ENCODE results near the gene PSMB7.
"Not testable (repeated sequence)": the region's sequence is repeated elsewhere in the genome, so short reads cannot be mapped to it uniquely, and the experiment has no call there.

Gene PSMB7

DNA sequence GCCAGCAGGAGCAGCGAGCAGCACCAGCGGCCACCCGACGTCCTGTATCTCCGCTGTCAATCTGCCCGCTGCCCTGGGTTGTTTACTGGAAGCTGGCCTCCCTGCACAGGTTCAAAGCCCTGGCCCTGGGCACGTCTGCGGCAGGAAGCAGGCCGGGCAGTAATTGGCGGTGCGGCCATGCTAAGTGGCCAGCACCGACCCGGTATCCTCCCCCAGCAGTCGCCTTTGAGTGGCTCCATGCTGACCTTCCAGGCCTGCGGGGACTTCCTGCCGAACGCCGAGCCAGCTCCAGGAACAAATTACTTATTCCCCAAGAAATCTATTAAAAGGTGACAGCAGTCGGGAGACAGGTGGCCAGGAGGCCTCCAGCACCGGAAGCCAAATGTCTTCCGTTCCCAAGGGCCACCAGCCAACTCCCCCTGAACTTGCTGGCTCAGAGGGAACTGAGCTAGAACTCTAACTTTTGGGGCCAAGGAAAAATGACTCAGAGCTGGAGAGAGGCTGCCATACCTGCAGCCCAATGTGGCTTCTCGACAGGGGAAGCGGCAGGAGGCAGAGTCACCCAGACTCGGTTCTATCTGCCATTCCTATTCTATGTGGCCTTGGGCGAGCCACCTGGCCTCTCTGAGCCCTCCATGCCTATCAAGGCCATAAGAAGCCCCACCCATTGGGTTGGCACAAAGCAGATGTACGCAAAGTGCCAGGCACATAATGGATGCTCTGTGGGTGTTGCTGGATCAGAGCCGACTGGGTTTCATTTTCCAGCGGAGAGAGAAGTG lies 13.7 kb upstream of the PSMB7 start:
- no peak for ATAC-seq
- Mint-ChIP-seq H3K36me3 (no peaks in the 10 kb centered on the region), H3K27ac (no peak overlapping the region), H3K4me3 (no peak overlapping the region), H3K4me1 (no peaks in the 10 kb centered on the region), H3K9me3 (no peaks in the 10 kb centered on the region)
- no peak for DNase-seq (ENCODE audit: low spot score in 2 of 2)

DNA sequence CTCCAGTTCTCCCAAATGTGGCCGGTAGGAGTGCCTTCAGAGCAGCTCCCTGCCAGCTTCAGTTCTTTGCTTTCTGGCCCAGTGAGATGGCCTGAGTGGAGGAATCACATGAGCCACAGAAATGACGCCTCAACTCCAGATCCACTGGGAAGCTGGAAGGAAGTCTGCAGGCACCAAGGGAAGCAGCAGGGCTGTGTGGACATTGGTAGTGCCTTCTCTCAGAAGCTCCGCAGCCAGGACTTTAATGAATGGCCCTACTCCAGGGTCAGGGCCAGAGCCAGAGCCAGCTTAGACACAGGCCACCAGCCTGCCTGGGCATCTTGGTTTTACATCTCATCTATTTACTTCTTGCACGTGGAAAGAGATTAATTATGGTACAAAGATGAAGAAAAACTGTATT lies 12.0 kb upstream of the PSMB7 start:
- H3K27ac Mint-ChIP-seq = no peak overlapping the region

DNA sequence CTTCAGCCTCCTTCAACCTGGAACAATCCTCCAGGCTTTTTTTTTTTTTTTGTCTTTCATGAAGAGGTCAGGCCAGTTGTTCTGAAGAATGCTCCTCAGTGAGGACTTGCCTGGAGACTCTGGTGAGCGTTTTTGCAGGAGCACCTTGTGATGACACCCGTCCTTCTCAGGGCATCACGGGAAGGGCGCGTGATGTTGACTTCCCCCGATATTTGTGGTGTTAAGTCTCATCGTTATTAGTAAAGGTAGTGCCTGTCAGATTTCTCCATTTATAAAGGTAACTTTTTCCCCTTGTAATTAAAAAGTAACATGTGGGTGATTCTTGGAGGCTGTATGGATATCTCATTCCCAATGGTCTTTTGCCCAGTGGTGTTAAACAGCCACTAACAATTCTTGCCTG lies 11.1 kb upstream of the PSMB7 start:
- H3K36me3 Mint-ChIP-seq = no peaks in the 10 kb centered on the region
- H3K4me1 Mint-ChIP-seq = no peaks in the 10 kb centered on the region
- no peak overlapping the region for H3K4me3 Mint-ChIP-seq

More for the DNA sequence above, 12.0 kb upstream of the PSMB7 start:
- H3K9me3 Mint-ChIP-seq = no peaks in the 10 kb centered on the region
- no peak overlapping the region for H3K4me3 Mint-ChIP-seq
- ATAC-seq = no peak
- H3K36me3 Mint-ChIP-seq = no peaks in the 10 kb centered on the region
- no peaks in the 10 kb centered on the region for H3K4me1 Mint-ChIP-seq
- no peak for DNase-seq (ENCODE audit: low spot score in 2 of 2)

DNA sequence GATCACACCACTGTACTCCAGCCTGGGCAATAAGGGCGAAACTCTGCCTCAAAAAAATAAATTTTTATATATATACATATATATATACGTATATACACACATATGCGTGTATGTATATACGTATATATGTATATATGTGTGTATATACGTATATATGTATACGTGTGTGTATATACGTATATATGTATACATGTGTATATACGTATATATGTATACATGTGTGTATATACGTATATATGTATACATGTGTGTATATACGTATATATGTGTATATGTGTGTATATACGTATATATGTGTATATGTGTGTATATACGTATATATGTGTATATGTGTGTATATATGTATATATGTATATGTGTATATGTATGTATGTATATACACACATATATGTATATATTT lies 10.5 kb upstream of the PSMB7 start:
- not testable (repeated sequence) for H3K27ac Mint-ChIP-seq; H3K9me3 Mint-ChIP-seq; H3K36me3 Mint-ChIP-seq; H3K4me3 Mint-ChIP-seq; ATAC-seq; H3K4me1 Mint-ChIP-seq; DNase-seq (ENCODE audit: low spot score in 2 of 2)

More for the DNA sequence above, 11.1 kb upstream of the PSMB7 start:
- Mint-ChIP-seq H3K9me3 (no peaks in the 10 kb centered on the region), H3K27ac (no peak overlapping the region)
- ATAC-seq = no peak
- DNase-seq (ENCODE audit: low spot score in 2 of 2) = no peak

DNA sequence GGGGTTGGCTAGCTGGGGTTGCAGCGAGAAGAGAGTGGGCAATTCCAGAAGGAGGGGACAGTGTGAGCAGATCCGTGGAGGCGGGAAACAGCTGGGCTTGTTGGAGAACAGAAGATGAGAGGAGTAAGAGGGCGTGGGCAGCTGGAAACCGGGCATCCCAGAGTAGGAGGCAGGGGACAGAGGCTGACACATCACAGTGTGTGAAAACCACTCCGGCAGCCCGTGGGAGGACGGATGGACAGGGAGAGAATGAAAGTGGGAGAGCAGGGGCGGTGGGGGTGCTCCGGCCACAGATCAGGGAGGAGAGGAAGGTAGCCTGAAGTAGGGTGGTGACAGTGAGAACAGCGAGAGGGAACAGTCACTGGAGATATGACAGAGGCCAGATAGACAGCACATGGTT lies 8.3 kb upstream of the PSMB7 start:
- H3K4me1 Mint-ChIP-seq = peaks cover 9% of the 10 kb centered on the region
- no peak overlapping the region for H3K27ac Mint-ChIP-seq
- DNase-seq (ENCODE audit: low spot score in 2 of 2) (no peak), ATAC-seq (no peak)
- no peaks in the 10 kb centered on the region for H3K36me3 Mint-ChIP-seq
- H3K9me3 Mint-ChIP-seq = no peaks in the 10 kb centered on the region
- no peak overlapping the region for H3K4me3 Mint-ChIP-seq

DNA sequence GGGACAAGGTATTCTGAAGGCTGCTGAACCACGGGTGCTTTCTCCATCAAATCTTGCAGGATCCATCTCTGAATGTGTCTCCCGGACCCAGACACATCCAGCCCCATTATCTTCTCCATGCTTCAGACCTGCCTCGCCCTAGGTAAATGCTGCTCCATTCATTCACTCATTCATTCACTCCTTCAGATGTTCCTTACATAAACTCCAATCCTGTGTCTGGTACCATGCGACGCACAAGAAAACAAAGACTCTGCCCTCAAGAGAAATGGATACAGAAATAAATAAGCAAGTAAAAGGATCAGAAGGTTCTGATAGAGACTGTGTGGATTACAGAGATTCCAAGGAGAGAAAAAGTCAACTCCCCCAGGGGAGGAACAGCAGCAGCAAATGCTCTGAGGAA lies 7.9 kb upstream of the PSMB7 start:
- Mint-ChIP-seq H3K4me3 (no peak overlapping the region), H3K27ac (no peak overlapping the region), H3K4me1 (peaks cover 10% of the 10 kb centered on the region), H3K36me3 (no peaks in the 10 kb centered on the region), H3K9me3 (no peaks in the 10 kb centered on the region)
- ATAC-seq (no peak), DNase-seq (ENCODE audit: low spot score in 2 of 2) (no peak)

DNA sequence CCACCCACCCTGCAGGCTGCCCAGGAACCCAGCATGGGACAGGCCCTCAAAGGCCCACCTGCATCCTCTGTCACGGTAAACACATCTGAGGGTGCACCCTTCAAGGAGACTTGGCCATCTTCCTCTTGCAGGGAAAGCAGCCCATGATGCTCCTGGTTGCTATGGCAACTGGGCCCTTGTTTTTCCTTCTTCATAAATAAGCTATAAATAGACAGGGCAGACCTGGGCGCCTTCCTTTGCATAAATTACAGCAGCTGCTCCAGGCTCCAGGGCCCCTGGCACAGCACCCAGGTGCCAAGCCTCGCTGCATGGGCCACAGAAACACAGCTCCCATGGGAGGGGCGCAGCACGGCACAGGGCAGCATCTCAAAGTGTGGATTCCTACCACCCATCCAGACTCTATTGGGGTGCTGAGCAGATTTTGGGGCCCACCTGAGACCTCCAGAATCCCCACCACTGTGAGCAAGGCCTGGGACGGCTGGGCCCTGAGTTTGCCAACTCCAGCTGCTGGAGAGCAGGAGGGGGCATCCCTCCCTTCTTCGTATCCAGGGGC lies 5.8 kb upstream of the PSMB7 start:
- peaks cover 10% of the 10 kb centered on the region for H3K4me1 Mint-ChIP-seq
- H3K36me3 Mint-ChIP-seq = no peaks in the 10 kb centered on the region
- no peaks in the 10 kb centered on the region for H3K9me3 Mint-ChIP-seq
- H3K27ac Mint-ChIP-seq = no peak overlapping the region
- no peak overlapping the region for H3K4me3 Mint-ChIP-seq
- DNase-seq (ENCODE audit: low spot score in 2 of 2) (no peak), ATAC-seq (no peak)

DNA sequence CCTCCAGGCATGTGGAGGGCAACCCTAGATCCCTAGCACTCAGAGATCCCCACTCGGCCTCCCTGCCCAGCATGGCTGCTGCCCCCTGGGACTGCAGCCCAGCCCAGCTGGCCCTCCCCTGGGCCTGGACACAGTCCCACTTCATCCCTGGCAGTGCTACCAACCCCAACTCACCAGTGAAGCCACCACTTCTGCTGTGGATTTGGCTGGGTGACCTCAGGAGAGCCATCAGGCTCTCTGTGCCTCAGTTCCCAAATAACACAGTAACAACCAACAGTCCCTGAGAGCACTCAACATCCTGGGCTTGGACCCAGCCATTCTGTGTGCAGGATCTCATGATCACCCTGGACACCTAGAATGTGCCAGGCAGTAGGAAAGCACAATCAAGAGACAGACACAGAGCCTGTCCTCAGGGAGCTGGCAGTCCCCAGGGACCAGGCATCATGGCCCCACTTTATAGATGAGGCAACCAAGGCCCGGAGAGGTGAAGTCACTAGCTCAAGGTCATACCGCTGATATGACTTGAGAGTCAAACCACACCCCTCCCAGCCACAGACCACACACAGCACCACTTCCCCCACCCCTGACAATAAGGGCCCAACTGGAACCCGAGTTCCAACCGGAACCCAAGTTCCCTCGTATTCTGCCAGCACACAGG lies 4.7 kb upstream of the PSMB7 start:
- ATAC-seq (no peak), DNase-seq (ENCODE audit: low spot score in 2 of 2) (peak in 1 of 2 donors; percentile 54)
- Mint-ChIP-seq H3K4me1 (peaks cover 18% of the 10 kb centered on the region), H3K27ac (no peak overlapping the region), H3K36me3 (peaks cover 6% of the 10 kb centered on the region), H3K4me3 (no peak overlapping the region), H3K9me3 (no peaks in the 10 kb centered on the region)

DNA sequence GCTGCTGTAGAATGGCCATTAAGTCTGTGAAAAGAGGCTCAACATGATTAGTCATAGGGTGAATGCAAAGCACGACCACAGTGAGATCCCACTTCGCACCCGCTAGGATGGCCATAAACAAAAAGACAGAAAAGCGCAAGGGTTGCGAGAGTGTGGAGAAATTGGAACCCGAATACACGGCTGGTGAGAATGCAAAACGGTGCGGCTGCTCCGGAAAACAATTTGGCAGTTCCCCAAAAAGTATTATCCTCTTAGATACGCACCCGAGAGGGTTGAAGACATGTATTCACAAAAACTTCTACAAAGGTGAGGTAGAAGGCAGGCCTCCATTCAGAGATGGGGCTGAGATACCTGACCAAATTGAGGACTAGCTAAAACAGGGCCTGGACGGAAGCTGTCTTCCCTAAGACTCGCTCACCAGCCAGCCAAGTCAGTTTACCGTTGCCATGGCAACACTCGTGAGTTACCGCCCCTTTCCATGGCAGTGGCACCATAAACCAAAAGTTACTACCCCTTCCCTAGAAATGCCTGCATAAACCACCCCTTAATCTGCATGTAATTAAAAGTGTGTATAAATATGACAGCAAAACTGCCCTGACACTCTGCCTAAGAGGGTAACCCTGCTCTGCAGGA lies 726 bp upstream of the PSMB7 start:
- peak overlapping the region; percentile 98 for H3K27ac Mint-ChIP-seq
- peaks cover 43% of the 10 kb centered on the region for H3K4me1 Mint-ChIP-seq
- DNase-seq (ENCODE audit: low spot score in 2 of 2) (no peak), ATAC-seq (no peak)
- no peaks in the 10 kb centered on the region for H3K9me3 Mint-ChIP-seq
- peak overlapping the region; percentile 95 for H3K4me3 Mint-ChIP-seq
- peaks cover 46% of the 10 kb centered on the region for H3K36me3 Mint-ChIP-seq

DNA sequence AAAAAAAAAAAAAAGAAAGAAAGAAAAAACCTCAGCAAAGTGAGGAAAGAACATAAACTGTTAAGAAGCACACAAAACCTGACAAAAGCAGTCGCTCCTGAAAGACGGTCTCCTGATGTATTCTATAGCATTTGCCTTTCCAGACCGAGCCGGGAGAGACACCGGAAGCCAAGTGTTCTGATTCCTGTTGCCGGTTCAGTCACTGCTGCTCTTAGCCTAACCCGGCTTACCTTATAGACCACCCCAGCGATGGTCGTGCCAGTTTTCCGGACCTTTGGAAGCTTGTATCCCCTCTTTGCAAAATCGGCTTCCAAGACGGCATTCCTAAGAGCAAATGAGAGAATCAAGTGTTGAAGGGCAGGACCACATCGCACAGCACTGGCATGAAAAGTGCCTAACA lies 630 bp downstream of the PSMB7 start:
- Mint-ChIP-seq H3K36me3 (peaks cover 60% of the 10 kb centered on the region), H3K4me1 (peaks cover 38% of the 10 kb centered on the region)

DNA sequence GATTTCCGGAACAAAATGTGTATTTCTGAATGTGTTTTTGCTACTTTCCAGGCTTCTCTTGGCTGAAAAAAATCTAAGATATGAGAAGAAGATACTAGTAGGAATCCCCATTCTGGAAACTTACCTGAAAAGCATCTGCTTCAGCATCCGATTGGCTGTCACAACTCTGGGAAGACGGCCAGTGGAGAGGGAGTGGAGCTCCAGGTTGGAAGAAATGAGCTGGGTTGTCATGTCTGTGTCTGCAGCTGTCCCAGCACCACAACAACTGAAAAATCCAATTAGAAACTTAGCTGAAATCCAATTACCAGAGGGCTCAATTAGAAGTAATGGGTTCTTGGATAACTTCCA lies 3.0 kb downstream of the PSMB7 start:
- Mint-ChIP-seq H3K27ac (no peak overlapping the region), H3K4me3 (no peak overlapping the region), H3K36me3 (peaks cover 84% of the 10 kb centered on the region), H3K4me1 (peaks cover 33% of the 10 kb centered on the region), H3K9me3 (no peaks in the 10 kb centered on the region)
- DNase-seq (ENCODE audit: low spot score in 2 of 2) = no peak
- ATAC-seq = no peak

More for the DNA sequence above, 630 bp downstream of the PSMB7 start:
- Mint-ChIP-seq H3K27ac (peak overlapping the region; percentile 98), H3K9me3 (no peaks in the 10 kb centered on the region), H3K4me3 (peak overlapping the region; percentile 95)
- no peak for ATAC-seq
- DNase-seq (ENCODE audit: low spot score in 2 of 2) = no peak

DNA sequence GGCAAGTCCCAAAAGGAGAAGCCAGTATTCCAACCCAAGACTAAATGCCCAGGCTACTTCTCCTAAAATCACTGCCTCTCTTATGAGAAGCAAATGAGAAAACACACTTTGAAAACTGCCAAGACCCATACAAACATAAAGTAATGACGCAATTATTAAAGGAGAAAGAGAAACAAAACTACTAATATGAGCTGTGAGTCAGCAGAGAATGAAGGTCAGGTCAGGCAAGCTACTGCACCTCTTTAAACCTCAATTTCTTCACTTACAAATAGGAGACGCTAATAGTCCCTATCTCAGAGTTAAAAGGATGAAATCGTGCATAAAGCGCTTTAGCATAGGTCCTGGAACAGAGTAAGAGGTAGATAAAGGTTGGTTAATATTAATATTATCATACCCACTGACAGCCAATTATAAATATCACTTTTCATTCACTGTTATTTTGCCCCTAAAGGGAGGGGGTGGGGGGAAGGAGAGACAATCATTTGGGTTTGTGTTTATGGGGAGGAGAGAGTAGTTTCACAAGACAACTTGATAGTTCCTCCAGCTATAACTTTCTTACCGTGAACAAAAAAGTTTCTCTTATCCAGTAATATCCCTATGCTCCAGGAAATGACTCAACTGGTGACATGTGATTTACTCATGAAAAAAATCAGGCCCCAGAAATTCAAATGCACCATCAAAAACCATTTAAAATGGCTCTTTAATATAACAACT lies 3.6 kb downstream of the PSMB7 start:
- DNase-seq (ENCODE audit: low spot score in 2 of 2) (no peak), ATAC-seq (no peak)
- H3K4me1 Mint-ChIP-seq = peaks cover 33% of the 10 kb centered on the region
- H3K4me3 Mint-ChIP-seq = no peak overlapping the region
- H3K36me3 Mint-ChIP-seq = peaks cover 89% of the 10 kb centered on the region
- H3K9me3 Mint-ChIP-seq = no peaks in the 10 kb centered on the region
- H3K27ac Mint-ChIP-seq = no peak overlapping the region

DNA sequence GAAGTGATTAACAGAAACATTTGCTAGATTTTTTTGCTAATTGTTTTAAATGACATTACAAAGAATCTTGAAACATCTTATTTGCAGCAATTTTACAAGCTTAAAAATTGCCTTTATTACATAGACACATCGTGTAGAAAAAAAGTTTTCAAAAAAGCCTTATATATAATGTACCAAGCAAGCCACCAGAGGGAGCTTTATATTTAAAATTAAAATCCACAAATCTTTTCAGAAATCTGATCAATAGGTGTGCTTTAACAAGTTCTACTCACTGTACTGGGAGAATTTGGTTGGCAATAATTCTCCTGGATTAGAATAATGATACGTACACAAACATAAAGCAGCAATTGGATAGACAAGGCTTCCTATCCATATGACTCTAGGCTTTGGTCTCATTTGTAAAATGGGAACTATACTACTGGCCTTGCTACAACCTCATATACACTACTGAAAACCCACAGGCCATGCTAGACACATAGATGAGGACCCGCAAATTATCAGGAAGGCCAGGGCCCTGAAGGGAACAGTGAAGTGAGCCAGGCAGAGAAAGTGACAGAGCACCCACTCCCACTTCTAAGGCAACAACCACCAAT lies 4.8 kb downstream of the PSMB7 start:
- ATAC-seq (no peak), DNase-seq (ENCODE audit: low spot score in 2 of 2) (no peak)
- no peak overlapping the region for H3K27ac Mint-ChIP-seq
- no peaks in the 10 kb centered on the region for H3K9me3 Mint-ChIP-seq
- H3K36me3 Mint-ChIP-seq = peaks cover 100% of the 10 kb centered on the region
- H3K4me1 Mint-ChIP-seq = peaks cover 30% of the 10 kb centered on the region
- no peak overlapping the region for H3K4me3 Mint-ChIP-seq

DNA sequence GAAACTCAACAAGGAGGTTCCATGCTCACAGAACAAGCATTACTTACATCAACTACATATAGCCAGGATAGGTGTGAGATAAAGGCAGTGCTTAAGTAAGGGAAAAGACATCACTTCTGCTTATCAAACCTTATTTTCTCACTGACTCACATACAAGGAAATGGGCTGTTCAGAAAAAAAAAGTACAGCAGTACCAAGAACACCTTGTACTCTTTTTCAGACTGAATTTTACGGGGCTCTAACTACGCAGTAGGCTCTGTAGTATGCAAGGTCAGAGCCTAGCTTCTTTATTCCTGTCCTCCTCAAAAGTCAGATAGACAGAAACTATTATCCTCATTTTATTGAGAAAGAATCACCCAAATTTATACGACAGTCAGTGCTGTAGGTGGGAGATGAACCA lies 5.8 kb downstream of the PSMB7 start:
- Mint-ChIP-seq H3K4me1 (peaks cover 21% of the 10 kb centered on the region), H3K36me3 (peaks cover 100% of the 10 kb centered on the region), H3K9me3 (no peaks in the 10 kb centered on the region), H3K4me3 (no peak overlapping the region), H3K27ac (no peak overlapping the region)
- ATAC-seq = no peak
- no peak for DNase-seq (ENCODE audit: low spot score in 2 of 2)

DNA sequence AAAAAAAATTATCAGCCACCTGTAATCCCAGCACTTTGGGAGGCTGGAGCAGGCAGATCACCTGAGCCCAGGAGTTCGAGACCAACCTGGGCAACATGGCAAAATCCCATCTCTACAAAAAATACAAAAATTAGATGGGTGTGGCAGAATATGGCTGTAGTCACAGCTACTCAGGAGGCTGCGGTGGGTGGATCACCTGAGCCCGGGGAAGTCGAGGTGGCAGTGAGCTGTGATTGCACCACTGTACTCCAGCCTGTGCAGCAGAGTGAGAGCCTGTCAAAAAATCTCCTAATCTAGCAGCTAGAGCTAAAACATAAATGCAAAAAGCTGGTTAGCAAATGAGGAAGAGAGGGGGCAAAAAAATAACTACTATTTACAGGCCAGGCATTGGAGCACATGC lies 12.0 kb downstream of the PSMB7 start:
- Mint-ChIP-seq H3K27ac (no peak overlapping the region), H3K9me3 (no peaks in the 10 kb centered on the region), H3K4me1 (peaks cover 27% of the 10 kb centered on the region), H3K36me3 (peaks cover 96% of the 10 kb centered on the region), H3K4me3 (no peak overlapping the region)
- ATAC-seq = no peak
- DNase-seq (ENCODE audit: low spot score in 2 of 2) = no peak

All from stimulated activated effector memory CD8-positive, alpha-beta T cell treated with anti-CD3 and anti-CD28 coated beads, Interleukin-12 subunit alpha, Interleukin-12 subunit beta, amount 100 ng/mL, for 72 hours (primary cell).